GM12872 (cell line): ENCODE measurements around the gene TMEM59.

ENCODE experiments used
- CTCF ChIP-seq: IDR thresholded peaks from 3 replicates; pipeline ENCODE4 v1.5.1; 2011; ENCODE audit warnings: low read depth, mild to moderate bottlenecking, low read length, moderate library complexity; ENCODE audit not compliant: insufficient read depth

TMEM59 gene

DNA sequence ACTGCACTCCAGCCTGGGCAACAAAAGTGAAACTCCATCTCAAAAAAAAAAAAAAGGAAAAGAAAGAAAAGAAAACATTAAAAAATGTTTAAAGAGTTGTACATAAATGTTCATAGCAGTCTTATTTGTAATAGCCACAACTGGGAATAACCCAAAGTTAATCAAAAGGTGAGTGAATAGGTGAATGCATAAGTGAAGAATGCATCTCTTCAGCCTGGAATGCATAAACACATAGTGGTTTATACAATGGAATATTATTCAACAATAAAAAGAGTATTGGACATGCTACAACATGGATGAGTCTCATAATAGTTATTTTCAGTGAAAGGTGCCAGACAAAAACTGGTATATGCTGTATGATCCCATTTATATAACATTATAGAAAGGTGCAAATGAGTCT, 53.1 kb downstream of the TMEM59 start:
- TF ChIP-seq CTCF = no peak

GRCh38 chr1:53998223-53998622, 54.8 kb downstream of the TMEM59 start:
- no peak for TF ChIP-seq CTCF

GRCh38 chr1:53995683-53996082, 57.3 kb downstream of the TMEM59 start:
- TF ChIP-seq CTCF = no peak

DNA sequence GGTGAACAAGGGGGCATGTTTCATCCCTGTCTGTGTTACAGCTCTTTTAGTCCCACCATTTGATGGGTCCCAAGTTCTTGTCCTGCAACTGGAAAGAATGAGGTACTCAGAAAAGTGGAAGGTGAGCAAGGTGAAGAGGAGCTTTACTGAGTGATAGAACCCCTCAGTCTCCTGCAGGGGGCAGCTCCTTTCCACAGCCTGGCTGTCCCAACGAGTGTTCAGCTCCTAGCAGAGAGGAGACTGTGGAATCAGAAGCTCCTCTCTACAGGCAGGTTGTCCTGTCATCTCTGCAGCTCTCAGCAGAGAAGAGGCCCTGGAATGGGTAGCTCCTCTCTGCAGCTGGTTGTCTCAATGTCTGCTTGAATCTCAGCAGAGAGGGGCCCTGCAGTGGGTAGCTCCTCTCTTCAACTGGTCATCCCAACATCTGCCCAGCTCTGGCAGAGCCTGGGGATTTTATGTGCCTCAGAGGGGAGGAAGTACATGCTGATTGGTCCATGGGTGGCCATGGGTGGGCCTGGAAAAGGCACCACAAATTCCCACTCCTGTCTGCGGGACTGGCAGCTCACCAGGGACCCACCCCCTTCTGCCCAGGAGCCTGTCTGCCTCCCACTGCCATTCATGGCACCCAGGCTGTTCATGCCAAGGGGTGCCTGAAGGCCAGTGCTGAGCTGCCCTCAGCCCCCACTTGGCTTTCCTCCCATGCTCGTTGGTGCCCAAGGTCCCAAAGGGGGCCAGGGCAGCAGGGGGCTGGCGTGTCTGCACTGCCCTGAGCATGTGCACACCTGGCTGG, 60.7 kb downstream of the TMEM59 start:
- peak; percentile 27; the same call in 1 of the 3 replicates for TF ChIP-seq CTCF

GRCh38 chr1:53987880-53988279, 65.1 kb downstream of the TMEM59 start:
- TF ChIP-seq CTCF = no peak

DNA sequence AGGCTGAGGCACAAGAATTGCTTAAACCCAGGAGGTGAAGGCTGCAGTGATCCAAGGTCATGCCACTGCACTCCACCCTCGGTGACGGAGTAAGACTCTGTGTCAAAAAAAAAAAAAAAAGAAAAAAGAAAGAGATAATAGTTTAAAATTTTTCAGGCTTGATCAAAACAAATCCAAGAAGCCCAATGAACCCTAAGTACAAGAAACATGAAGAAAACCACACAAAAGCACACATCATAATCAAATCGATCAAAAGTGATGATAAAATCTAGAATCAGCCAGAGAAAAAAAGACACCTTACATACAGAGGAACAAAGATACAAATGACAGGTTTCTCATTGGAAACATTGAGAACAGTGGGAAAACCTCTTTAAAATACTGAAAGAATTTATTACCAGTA, 66.5 kb downstream of the TMEM59 start:
- TF ChIP-seq CTCF = no peak

- no peak for TF ChIP-seq CTCF
These were observed 68.3 kb downstream of the TMEM59 start for GRCh38 chr1:53984726-53985125.
